Ramos (cell line): ENCODE measurements around the gene SRP54.

Experiments
- in situ Hi-C: fragments of 300-500 bp; cut with MboI; formaldehyde crosslinking; loops from one replicate; pipeline ENCODE4 v1.14.3; 2022; ENCODE audit warnings: low sequenced_read_pairs; ENCODE audit not compliant: unreplicated experiment

Gene SRP54

DNA sequence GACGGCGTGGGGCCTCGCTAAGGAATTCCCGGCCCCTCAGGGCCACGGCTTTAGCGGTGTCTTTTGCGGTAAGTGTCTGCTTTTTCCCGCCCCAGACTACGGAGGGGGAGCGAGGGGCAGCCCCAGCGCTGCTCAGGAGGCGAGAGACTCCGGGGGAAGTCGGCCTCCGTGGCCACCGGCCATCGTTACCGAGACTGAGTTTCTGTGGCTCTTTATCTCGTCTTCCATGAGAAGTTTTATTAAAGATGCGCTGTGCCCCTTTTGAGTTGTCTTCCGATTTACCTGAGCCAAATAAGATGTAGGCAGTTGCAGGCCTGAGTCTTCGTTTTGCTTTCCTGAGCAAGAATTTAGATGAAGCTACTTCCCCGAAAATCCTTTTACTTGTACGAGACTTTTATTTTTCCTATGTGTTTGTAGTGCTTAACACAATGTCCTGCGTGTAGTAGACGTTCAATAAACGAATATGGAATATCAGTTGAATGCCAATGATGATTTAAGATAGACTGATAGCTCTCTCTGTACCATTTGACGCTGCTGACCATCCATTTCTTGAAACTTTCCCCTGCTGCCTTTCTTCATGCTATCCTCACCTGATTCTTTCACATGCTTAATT lies 462 bp downstream of the SRP54 start:
- in situ Hi-C loops: no loop called here

DNA sequence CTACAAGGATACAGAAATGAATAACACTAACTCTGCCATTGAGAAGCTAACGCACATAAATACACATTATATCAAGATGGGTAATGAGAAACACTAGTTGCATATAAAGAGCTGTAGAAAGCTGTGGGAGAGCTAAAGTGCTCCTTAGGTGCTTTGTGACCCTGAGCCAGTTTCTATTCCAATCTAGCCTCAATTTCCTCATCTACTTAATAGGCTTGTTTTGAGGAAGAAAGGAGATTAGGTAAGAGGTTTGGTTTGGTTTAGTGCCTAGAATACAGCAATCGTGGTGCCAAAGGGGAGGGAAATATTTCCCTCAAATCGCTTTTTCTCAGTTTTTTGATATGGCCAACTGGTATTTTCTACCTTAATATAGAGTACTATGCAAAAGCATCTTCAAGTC lies 994 bp downstream of the SRP54 start:
- in situ Hi-C loops: no loop called here

DNA sequence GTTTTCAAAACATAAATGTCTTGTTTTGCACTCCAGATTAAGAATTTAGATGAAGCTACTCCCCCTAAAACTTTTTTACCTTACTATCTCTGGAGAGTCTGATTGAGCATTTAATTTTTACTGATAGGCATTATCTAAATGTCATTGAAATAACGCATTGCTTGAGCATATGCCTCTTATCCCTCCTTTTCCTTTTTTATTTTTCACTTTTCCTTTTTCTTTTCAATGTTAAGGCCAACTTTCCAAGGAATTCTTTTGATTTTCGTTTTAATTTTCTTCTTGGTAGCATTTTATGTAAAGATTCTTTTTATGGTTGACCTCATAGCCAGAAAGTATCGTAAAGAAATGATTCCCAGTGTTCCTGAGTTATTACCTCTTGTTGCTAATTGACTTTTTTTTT lies 2.9 kb downstream of the SRP54 start:
- in situ Hi-C loops: no loop called here

GRCh38 chr14:34987180-34987579 lies 4.4 kb downstream of the SRP54 start:
- in situ Hi-C loops: no loop called here

DNA sequence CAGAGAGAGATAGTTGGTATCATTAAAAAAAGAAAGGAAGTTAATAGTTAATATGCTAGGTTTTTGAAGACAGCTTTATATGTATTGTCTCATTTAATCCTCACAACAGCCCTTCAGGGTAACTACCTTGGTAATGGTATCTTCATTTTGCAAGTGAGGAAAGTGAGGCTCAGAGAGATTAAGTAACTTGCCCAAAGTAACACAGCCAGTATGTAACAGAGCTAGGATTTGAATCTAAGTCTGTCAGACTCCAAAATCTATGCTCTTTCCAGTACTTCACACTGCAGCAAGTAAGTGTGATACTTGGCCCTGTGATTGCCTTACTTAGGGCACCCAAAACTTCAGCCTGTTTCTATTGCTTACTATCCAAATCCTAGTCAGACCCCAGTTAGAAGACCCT lies 7.0 kb downstream of the SRP54 start:
- in situ Hi-C loops: no loop called here

DNA sequence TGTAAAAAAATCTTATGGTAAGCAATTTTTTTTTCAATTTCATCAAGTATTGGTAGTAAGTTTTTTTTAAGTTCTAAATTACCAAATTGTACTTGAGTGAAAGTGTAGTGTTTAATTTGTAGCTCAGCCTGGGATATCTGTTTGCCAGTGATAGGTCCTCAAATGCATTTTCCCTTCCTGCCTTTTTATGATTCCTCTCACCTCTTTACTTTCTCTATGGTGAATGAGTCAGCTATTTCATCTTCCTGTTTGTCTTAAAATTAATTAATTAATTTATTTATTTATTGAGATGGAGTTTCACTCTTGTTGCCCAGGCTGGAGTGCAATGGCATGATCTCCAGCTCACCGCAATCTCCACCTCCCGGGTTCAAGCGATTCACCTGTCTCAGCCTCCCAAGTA lies 10.6 kb downstream of the SRP54 start:
- in situ Hi-C loops: no loop called here

DNA sequence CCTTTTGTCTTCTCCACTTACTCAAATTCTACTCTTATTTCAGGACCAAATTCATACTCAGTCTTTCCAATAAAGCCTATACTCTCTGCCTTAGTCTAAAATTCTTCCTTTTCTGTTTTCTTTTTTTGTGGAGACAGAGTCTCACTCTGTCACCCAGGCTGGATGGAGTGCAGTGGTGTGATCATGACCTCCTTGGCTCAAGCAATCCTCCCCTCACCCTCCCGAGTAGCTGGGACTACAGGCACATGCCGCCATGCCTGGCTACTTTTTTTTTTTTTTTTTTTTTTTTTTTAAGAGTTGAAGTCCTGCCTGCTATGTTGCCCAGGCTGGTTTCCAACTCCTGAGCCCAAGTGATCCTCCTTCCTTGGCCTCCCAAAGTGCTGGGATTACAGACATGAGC lies 11.9 kb downstream of the SRP54 start:
- in situ Hi-C loops: no loop called here

- in situ Hi-C loops: no loop called here
Observed at GRCh38 chr14:34997762-34998161, 15.0 kb downstream of the SRP54 start.

DNA sequence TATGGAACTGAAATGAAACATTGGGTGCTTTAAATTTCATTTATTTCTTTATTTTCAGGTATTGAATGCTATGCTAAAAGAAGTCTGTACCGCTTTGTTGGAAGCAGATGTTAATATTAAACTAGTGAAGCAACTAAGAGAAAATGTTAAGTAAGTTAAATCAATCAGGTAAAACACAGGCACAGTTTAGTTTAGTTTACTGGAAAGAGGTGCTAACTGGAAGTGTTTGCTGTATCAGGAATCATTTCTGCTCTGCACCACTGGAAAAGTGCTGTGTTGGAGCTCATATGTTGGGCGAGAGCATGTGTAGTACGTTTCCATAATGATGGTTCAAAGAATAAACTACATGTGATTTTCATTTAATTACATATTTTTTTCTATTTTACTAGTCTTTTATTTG lies 16.7 kb downstream of the SRP54 start:
- in situ Hi-C loops: no loop called here

- in situ Hi-C loops: no loop called here
Observed at GRCh38 chr14:35001621-35002020, 18.8 kb downstream of the SRP54 start.

DNA sequence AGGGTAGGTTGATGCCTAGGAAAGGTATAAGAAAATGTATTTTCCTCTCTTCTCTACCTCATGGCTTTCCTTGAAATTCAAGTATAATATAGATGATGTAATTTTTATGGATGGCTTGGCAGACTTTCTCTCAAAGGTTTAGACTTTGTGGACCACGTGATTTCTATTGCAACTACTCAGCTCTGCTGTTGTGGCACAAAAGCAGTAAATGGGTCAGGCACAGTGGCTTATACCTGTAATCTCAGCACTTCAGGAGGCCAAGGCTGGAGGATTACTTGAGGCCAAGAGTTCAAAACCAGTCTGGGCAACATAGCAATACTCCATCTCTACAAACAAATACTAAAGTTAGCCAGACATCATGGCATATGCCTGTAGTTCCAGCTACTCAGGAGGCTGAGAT lies 22.0 kb downstream of the SRP54 start:
- in situ Hi-C loops: no loop called here

GRCh38 chr14:35016568-35016967 lies 33.8 kb downstream of the SRP54 start:
- in situ Hi-C loops: no loop called here

GRCh38 chr14:35020713-35021112 lies 37.9 kb downstream of the SRP54 start:
- in situ Hi-C loops: no loop called here

DNA sequence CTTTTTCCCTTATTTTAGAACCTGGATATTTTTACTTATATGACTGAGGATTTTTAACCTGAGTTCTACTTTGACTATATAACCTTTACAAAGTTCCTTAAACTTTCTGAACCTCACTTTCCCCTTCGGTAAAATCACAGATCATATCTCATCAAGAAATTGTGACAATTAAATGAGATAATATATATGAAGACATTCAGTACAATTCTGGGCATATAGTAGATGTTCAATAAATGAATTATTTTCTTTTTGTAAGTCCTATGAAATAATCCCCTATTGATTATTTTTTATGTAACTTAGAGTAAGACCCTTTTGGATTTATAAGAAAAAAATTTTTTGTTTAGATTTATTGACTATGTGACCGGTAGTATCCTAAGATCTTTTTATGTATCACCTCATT lies 45.6 kb downstream of the SRP54 start:
- in situ Hi-C loops: loop anchor here (25.0 kb wide), 1 partner anchor 384 kb away; the partner anchor contains the start of gene NFKBIA

DNA sequence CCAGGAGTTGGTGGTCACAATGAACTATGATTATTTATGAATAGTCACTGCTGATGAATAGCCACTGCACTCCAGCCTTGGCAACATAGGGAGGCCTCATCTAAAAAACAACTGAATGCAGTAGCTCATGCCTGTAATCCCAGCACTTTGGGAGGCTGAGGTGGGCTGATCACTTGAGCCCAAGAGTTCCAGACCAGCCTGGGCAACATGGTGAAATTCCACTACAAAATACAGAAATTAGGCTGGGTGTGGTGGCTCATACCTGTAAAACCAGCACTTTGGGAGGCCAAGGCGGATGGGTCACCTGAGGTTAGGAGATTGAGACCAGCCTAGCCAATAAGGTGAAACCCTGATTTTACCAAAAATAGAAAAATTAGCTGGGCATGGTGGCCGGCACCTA lies 49.8 kb downstream of the SRP54 start:
- in situ Hi-C loops: loop anchor here (25.0 kb wide), 1 partner anchor 380 kb away; the partner anchor contains the start of gene NFKBIA

DNA sequence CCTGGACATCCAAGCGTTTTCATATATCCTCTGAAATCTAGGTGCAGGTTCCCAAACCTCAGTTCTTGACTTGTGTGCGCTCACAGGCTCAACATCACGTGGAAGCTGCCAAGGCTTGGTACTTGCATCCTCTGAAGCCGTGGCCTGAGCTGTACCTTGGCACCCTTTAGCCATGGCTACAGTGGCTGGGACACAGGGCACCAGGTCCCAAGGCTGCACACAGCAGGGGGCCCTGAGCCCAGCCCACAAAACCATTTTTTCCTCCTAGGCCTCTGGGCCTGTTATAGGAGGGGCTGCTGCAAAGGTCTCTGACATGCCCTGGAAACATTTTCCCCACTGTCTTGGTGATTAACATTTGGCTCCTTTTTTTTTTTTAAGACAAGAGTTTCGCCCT lies 51.6 kb downstream of the SRP54 start:
- in situ Hi-C loops: loop anchor here (25.0 kb wide), 1 partner anchor 378 kb away; the partner anchor contains the start of gene NFKBIA

DNA sequence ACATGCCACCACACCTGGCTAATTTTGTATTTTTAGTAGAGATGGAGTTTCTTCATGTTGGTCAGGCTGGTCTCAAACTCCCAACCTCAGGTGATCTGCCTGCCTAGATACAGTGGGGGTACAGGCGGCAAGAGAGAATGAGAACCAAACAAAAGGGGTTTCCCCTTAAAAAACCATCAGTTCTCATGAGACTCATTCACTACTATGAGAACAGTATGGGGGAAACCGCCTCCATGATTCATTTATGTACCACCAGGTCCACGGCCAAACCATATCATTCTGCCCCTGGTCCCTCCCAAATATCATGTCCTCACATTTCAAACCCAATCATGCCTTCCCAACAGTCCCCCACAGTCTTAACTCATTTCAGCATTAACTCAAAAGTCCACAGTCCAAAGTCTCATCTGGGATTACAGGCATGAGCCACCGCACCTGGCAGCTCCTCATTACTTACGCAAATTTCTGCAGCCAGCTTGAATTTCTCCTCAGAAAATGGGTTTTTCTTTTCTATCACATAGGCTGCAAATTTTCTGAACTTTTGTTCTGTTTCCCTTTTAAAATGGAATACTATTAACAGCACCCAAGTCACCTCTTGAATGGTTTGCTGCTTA lies 52.3 kb downstream of the SRP54 start:
- in situ Hi-C loops: loop anchor here (25.0 kb wide), 1 partner anchor 377 kb away; the partner anchor contains the start of gene NFKBIA

- in situ Hi-C loops: loop anchor here (25.0 kb wide), 1 partner anchor 374 kb away; the partner anchor contains the start of gene NFKBIA
Observed at GRCh38 chr14:35038312-35038711, 55.5 kb downstream of the SRP54 start.

GRCh38 chr14:35042632-35043031 lies 59.8 kb downstream of the SRP54 start:
- in situ Hi-C loops: loop anchor here (25.0 kb wide), 1 partner anchor 370 kb away; the partner anchor contains the start of gene NFKBIA

GRCh38 chr14:35043046-35043445 lies 60.3 kb downstream of the SRP54 start:
- in situ Hi-C loops: loop anchor here (25.0 kb wide), 1 partner anchor 369 kb away; the partner anchor contains the start of gene NFKBIA

- in situ Hi-C loops: loop anchor here (25.0 kb wide), 1 partner anchor 367 kb away; the partner anchor contains the start of gene NFKBIA
Observed at GRCh38 chr14:35044939-35045797, 62.4 kb downstream of the SRP54 start.
